Transverse colon (tissue), 4 donors: ENCODE measurements around the gene EFEMP1. TPM values are rescaled to one million over a fixed set of nuclear protein-coding genes. Genes with fewer than 3 reads are reported as not detected.

Source experiments
- DNase-seq: peaks from one replicate; pipeline ENCODE4 v3.0.0-alpha.2; 2019
- H3K27ac ChIP-seq, 4 donors: fragments of 200-600 bp; sonication (generic); 2 replicates each; pipeline ENCODE4 v1.5.1; 2016 to 2018; ENCODE audit warnings: inconsistent platforms in 4 of 4
- H3K27me3 ChIP-seq: fragments of 200-600 bp; sonication (generic); 2 replicates; pipeline ENCODE4 v1.5.1; 2017; ENCODE audit warnings: inconsistent platforms
- H3K36me3 ChIP-seq, 4 donors: fragments of 200-600 bp; sonication (generic); 2 replicates each; pipeline ENCODE4 v1.5.1; 2017 to 2019; ENCODE audit warnings: inconsistent platforms in 4 of 4
- H3K4me1 ChIP-seq, 4 donors: fragments of 200-600 bp; sonication (generic); 2 replicates each; pipeline ENCODE4 v1.5.1; 2017 to 2020; ENCODE audit warnings: inconsistent platforms in 4 of 4
- H3K4me3 ChIP-seq, 4 donors: fragments of 200-600 bp; sonication (generic); 1 replicate in 1 of 4; 2 replicates in 3 of 4; pipeline versions ENCODE4 v1.5.1 to v1.6.1; 2017 to 2019; ENCODE audit warnings: inconsistent platforms in 4 of 4
- H3K9me3 ChIP-seq, 2 donors: fragments of 200-600 bp; sonication (generic); 2 replicates each; pipeline ENCODE4 v1.5.1; 2017 to 2019; ENCODE audit warnings: inconsistent platforms in 2 of 2
- EP300 ChIP-seq: sonication (generic); formaldehyde crosslinking; IDR thresholded peaks from one replicate; pipeline ENCODE4 v1.6.1; 2017; ENCODE audit warnings: antibody characterized with exemption, low read depth
- POLR2A ChIP-seq: fragments of 450-650 bp; IDR thresholded peaks from one replicate; pipeline ENCODE4 v1.6.1; 2016; ENCODE audit warnings: antibody characterized with exemption, mild to moderate bottlenecking, moderate library complexity
- POLR2AphosphoS5 ChIP-seq, 3 donors: sonication (generic); formaldehyde crosslinking; IDR thresholded peaks; one replicate each; pipeline ENCODE4 v1.6.1; 2016; ENCODE audit warnings: antibody characterized with exemption in 3 of 3
- WGBS, 2 donors: methylation state at CpG; one replicate each; pipeline ENCODE4 v1.1.5; 2018; ENCODE audit warnings: low coverage in 1 of 2; 5-methylcytosine and 5-hydroxymethylcytosine counted together
- in situ Hi-C, 4 donors: fragments of 200-750 bp; cut with MboI; loops; one replicate each; pipeline versions ENCODE4 v1.15.0 to v1.15.1; 2017; ENCODE audit warnings: low sequenced_read_pairs in 3 of 4, low pct_ligation_motif_present in 1 of 4, low pct_unique_long_range_greater_than_20kb in 1 of 4
- intact Hi-C: fragments of 100-400 bp; cut with DNase I; formaldehyde crosslinking; loops from one replicate; pipeline ENCODE4 v1.15.1; 2023; ENCODE audit warnings: low total_unique reads
- total RNA-seq, 4 donors: library from RNA; depleted of rRNA; stranded (reverse); fragments of >200 nt; gene quantifications; one replicate each; pipeline ENCODE4 v1.1.0, GENCODE V29; 2016
- TF ChIP-seq, protein P1 (sequence below), 5 experiments: fragments of 200-600 bp in 3 of 5; fragments of 450-650 bp in 2 of 5; sonication (generic) in 3 of 5; IDR thresholded peaks; 1 replicate in 2 of 5; 2 replicates in 3 of 5; pipeline ENCODE4 v1.5.1; 2016 to 2017; ENCODE audit warnings: antibody characterized with exemption in 5 of 5, inconsistent platforms in 3 of 5, mild to moderate bottlenecking in 2 of 5, moderate library complexity in 1 of 5

EFEMP1 gene
- total RNA-seq, 4 donors from 2014 or later = 12.0 to 34.8 (median 26.5) TPM

DNA sequence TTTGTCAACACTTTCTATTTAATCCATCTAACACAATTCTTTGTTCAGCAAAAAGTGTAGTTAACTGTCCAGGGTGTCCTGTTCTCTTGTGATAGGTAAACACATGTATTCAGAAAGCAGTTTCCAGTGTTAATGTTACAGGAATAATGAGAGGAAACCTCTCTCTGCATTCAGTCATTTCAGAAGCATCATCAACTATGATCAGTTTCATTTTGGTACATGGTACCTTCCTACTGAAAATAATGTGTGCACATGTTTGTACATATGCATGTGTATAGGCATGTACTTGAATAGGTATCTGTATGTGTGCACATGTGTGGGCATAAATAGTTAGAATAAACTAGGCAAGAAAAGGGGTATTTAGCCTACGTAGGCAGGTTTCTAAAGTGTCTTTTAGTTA lies 16.6 kb downstream of the EFEMP1 start:
- Histone ChIP-seq H3K27me3 (no peaks in the 10 kb centered on the region), H3K36me3 (no peaks in the 10 kb centered on the region), H3K4me3 (no peak overlapping the region), H3K4me1 (no peaks in the 10 kb centered on the region), H3K27ac (no peak overlapping the region), H3K9me3 (no peaks in the 10 kb centered on the region)
- in situ Hi-C loops = no loop called here
- TF ChIP-seq, protein P1, sequence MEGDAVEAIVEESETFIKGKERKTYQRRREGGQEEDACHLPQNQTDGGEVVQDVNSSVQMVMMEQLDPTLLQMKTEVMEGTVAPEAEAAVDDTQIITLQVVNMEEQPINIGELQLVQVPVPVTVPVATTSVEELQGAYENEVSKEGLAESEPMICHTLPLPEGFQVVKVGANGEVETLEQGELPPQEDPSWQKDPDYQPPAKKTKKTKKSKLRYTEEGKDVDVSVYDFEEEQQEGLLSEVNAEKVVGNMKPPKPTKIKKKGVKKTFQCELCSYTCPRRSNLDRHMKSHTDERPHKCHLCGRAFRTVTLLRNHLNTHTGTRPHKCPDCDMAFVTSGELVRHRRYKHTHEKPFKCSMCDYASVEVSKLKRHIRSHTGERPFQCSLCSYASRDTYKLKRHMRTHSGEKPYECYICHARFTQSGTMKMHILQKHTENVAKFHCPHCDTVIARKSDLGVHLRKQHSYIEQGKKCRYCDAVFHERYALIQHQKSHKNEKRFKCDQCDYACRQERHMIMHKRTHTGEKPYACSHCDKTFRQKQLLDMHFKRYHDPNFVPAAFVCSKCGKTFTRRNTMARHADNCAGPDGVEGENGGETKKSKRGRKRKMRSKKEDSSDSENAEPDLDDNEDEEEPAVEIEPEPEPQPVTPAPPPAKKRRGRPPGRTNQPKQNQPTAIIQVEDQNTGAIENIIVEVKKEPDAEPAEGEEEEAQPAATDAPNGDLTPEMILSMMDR (IDR thresholded peaks at IDR 0.05) = no peak
- no peak for TF ChIP-seq EP300
- TF ChIP-seq POLR2AphosphoS5 (IDR thresholded peaks at IDR 0.05) = no peak
- no peak for TF ChIP-seq POLR2A
- intact Hi-C loops = no loop called here
- WGBS, 2 donors = 77 to 83% methylated on average over 1 of the region's 1 CpG
- no peak for DNase-seq

DNA sequence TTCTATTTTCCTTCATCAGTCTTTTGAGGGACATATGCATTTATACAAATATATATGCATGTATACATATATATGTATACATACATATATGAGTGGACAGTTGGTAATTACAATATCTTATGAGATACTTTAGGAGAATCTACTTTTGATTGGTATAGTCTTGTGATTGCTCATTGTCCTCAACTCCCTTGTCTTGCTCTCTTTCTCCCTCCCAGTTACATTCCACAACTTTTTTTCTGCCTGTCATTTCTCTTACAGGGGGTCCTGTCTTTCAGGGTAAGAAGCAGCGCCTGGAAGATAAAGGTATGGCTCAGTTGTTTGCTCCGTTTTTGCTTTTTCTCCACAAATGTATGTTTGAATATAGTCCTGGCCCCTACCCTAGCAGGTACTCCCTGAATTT lies 19.9 kb downstream of the EFEMP1 start:
- Histone ChIP-seq H3K4me1 (no peaks in the 10 kb centered on the region), H3K27ac (no peak overlapping the region), H3K4me3 (no peak overlapping the region), H3K36me3 (no peaks in the 10 kb centered on the region), H3K9me3 (no peaks in the 10 kb centered on the region), H3K27me3 (no peaks in the 10 kb centered on the region)
- WGBS, 2 donors = 85% methylated on average over 2 of the region's 2 CpGs
- TF ChIP-seq POLR2A = no peak
- TF ChIP-seq, protein P1 (IDR thresholded peaks at IDR 0.05) = no peak
- no peak for TF ChIP-seq EP300
- in situ Hi-C loops = no loop called here
- no peak for DNase-seq
- intact Hi-C loops = no loop called here

GRCh38 chr2:55902971-55903370 lies 20.6 kb downstream of the EFEMP1 start:
- DNase-seq = no peak
- intact Hi-C loops (no loop called here), in situ Hi-C loops (no loop called here)
- TF ChIP-seq POLR2A = no peak
- no peak for TF ChIP-seq POLR2AphosphoS5 (IDR thresholded peaks at IDR 0.05)
- no peak for TF ChIP-seq EP300
- TF ChIP-seq, protein P1 (IDR thresholded peaks at IDR 0.05) = no peak
- Histone ChIP-seq H3K36me3 (no peaks in the 10 kb centered on the region), H3K27ac (no peak overlapping the region), H3K4me1 (no peaks in the 10 kb centered on the region), H3K4me3 (no peak overlapping the region), H3K9me3 (no peaks in the 10 kb centered on the region), H3K27me3 (no peaks in the 10 kb centered on the region)

DNA sequence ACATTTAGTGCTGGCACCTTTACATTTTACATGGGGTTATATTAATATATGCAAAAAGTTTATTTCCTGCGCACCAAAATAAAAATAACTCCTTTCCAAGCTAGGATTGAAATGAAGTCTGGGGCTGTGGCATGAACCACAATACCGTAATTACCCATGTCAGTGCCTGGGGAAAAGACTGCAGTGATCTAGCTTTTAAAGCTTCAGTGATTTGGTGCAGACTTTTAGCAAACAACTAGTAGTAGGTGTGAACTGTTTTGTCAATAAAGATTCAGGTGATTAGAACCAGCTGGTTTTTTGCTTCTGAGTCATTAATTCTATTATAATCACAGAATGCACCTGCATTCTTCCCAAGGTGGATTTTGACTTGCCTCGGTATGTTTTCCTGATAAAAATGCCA lies 21.2 kb downstream of the EFEMP1 start:
- Histone ChIP-seq H3K9me3 (no peaks in the 10 kb centered on the region), H3K27me3 (no peaks in the 10 kb centered on the region), H3K4me3 (no peak overlapping the region), H3K36me3 (no peaks in the 10 kb centered on the region), H3K4me1 (no peaks in the 10 kb centered on the region), H3K27ac (no peak overlapping the region)
- 72 to 84% methylated on average over 3 of the region's 3 CpGs for WGBS, 2 donors
- TF ChIP-seq EP300 = no peak
- TF ChIP-seq, protein P1 (IDR thresholded peaks at IDR 0.05) = no peak
- no peak for TF ChIP-seq POLR2AphosphoS5 (IDR thresholded peaks at IDR 0.05)
- TF ChIP-seq POLR2A = no peak
- no peak for DNase-seq
- intact Hi-C loops = no loop called here
- in situ Hi-C loops = no loop called here
